ENCODE measurements around the gene NF1. TPM values are rescaled to one million over a fixed set of nuclear protein-coding genes. Genes with fewer than 3 reads are reported as not detected.
"Not testable (repeated sequence)": the region's sequence is repeated elsewhere in the genome, so short reads cannot be mapped to it uniquely, and the experiment has no call there.

NF1 gene
- total RNA-seq, 2 experiments from 2014 or later: 15.5 to 18.7 TPM

DNA sequence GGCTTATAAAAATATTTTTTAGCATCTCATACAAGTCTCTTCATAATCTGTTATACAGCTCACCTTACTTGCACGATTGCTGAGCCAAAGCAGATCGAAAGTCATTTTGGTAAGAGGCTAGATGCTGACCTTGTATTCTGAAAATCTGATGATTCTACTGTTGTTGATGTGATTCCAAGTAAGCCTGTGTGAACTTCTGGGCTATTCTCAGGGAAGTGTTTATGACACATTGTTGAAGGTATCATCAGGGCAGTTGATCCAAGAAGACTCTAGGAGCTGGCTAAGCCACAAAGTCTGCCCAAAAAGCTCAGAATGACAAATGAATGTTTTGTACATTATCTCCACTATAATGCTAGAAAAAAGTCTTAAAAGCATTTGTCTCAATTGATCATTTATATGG is 186.3 kb downstream of the NF1 start:
- no peak for ATAC-seq (ENCODE audit: poor library complexity)
- Histone ChIP-seq H3K27ac (ENCODE audit: low read depth in 1 of 2, low read length in 2 of 2) (no peak overlapping the region), H3K36me3 (ENCODE audit: insufficient read depth, low read length) (no peaks in the 10 kb centered on the region), H3K27me3 (ENCODE audit: control insufficient read depth in 1 of 2, insufficient read depth in 2 of 2, low read length in 2 of 2) (no peaks in the 10 kb centered on the region), H3K9me3 (ENCODE audit: control insufficient read depth in 1 of 2, insufficient read depth in 1 of 2, low read length in 2 of 2) (no peaks in the 10 kb centered on the region), H3K4me3 (ENCODE audit: low read length) (no peak overlapping the region), H3K4me1 (ENCODE audit: insufficient read depth, low read length) (no peaks in the 10 kb centered on the region)
- POLR2A ChIA-PET: no interaction called here
- no peaks in the 10 kb centered on the region for H3K4me1 Mint-ChIP-seq (ENCODE audit: low read depth)
- TF ChIP-seq, protein P1, sequence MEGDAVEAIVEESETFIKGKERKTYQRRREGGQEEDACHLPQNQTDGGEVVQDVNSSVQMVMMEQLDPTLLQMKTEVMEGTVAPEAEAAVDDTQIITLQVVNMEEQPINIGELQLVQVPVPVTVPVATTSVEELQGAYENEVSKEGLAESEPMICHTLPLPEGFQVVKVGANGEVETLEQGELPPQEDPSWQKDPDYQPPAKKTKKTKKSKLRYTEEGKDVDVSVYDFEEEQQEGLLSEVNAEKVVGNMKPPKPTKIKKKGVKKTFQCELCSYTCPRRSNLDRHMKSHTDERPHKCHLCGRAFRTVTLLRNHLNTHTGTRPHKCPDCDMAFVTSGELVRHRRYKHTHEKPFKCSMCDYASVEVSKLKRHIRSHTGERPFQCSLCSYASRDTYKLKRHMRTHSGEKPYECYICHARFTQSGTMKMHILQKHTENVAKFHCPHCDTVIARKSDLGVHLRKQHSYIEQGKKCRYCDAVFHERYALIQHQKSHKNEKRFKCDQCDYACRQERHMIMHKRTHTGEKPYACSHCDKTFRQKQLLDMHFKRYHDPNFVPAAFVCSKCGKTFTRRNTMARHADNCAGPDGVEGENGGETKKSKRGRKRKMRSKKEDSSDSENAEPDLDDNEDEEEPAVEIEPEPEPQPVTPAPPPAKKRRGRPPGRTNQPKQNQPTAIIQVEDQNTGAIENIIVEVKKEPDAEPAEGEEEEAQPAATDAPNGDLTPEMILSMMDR (IDR thresholded peaks at IDR 0.05): no peak
- intact Hi-C loops (cut with DNase I, micrococcal nuclease): no loop called here
- peaks cover 5% of the 10 kb centered on the region for H3K36me3 Mint-ChIP-seq (ENCODE audit: low read depth)
- no peak overlapping the region for H3K4me3 Mint-ChIP-seq
- no peaks in the 10 kb centered on the region for H3K9me3 Mint-ChIP-seq
- H3K27me3 Mint-ChIP-seq: no peaks in the 10 kb centered on the region
- no peak for DNase-seq
- H3K27ac Mint-ChIP-seq: no peak overlapping the region
- CTCF ChIA-PET: interaction anchor here (1.2 kb wide), 1 partner anchor 33 kb away, joined by 3 read pairs; the partner anchor contains the start of gene EVI2B

DNA sequence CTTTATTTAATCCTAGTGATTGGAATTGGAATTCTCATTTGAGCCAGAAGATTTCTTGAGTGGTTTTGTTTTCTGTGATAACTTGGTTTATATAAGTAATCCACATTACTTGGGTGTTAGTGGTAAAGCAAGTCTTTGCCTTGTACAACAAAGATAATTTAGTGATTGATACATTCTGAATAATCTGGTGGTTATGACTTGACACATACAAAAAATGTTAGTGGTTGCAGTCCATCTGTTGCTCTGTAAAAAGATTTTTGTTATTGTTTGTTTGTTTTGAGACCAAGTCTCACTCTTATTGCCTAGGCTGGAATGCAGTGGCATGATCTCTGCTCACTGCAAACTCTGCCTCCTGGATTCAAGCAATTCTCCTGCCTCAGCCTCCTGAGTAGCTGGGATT is 189.1 kb downstream of the NF1 start:
- H3K27ac Mint-ChIP-seq: no peak overlapping the region
- H3K4me3 Mint-ChIP-seq: no peak overlapping the region
- Histone ChIP-seq H3K9me3 (ENCODE audit: control insufficient read depth in 1 of 2, insufficient read depth in 1 of 2, low read length in 2 of 2) (no peaks in the 10 kb centered on the region), H3K27ac (ENCODE audit: low read depth in 1 of 2, low read length in 2 of 2) (no peak overlapping the region), H3K4me1 (ENCODE audit: insufficient read depth, low read length) (no peaks in the 10 kb centered on the region), H3K27me3 (ENCODE audit: control insufficient read depth in 1 of 2, insufficient read depth in 2 of 2, low read length in 2 of 2) (no peaks in the 10 kb centered on the region), H3K36me3 (ENCODE audit: insufficient read depth, low read length) (no peaks in the 10 kb centered on the region), H3K4me3 (ENCODE audit: low read length) (no peak overlapping the region)
- intact Hi-C loops (cut with DNase I, micrococcal nuclease): no loop called here
- DNase-seq (no peak), ATAC-seq (ENCODE audit: poor library complexity) (no peak)
- TF ChIP-seq, protein P1 (IDR thresholded peaks at IDR 0.05): no peak
- ChIA-PET POLR2A (no interaction called here), CTCF (no interaction called here)
- H3K4me1 Mint-ChIP-seq (ENCODE audit: low read depth): peaks cover 23% of the 10 kb centered on the region
- no peaks in the 10 kb centered on the region for H3K9me3 Mint-ChIP-seq
- H3K27me3 Mint-ChIP-seq: no peaks in the 10 kb centered on the region
- peaks cover 5% of the 10 kb centered on the region for H3K36me3 Mint-ChIP-seq (ENCODE audit: low read depth)

DNA sequence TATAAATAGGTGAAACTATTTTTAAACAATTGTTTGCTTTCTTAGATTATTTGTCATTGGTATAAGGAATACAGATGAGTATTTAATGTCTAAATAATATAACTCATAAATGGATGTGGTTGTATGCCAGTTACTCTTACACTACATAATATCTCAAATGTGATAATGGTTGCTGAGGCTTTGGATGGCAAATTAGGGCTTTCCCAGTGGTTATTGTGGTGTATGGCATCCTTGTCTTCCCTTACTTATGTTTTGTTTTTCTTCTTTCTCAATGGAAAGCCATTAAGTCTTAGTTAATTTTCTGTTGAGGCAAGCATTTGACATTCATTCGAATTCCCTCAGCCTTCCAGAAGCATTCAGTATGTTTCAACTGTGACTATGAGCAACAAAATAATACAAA is 191.8 kb downstream of the NF1 start:
- CTCF ChIA-PET: no interaction called here
- H3K36me3 Mint-ChIP-seq (ENCODE audit: low read depth): peaks cover 5% of the 10 kb centered on the region
- no peaks in the 10 kb centered on the region for H3K27me3 Mint-ChIP-seq

DNA sequence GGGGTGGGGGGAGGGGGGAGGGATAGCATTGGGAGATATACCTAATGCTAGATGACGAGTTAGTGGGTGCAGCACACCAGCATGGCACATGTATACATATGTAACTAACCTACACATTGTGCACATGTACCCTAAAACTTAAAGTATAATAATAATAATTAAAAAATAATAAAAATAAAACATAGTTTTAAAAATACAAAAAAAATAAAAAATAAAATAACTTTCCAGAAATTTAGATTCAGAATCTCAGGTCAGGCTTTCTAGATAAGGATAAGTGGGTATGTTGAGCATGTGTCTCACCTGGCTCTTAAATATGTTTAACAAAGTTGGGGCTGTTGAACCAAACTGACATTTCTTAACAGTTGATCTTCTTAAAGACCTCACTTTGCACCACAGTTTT is 193.2 kb downstream of the NF1 start:
- H3K36me3 Mint-ChIP-seq (ENCODE audit: low read depth); DNase-seq; POLR2A ChIA-PET; H3K9me3 Mint-ChIP-seq; H3K27ac ChIP-seq (ENCODE audit: low read depth in 1 of 2, low read length in 2 of 2); H3K36me3 ChIP-seq (ENCODE audit: insufficient read depth, low read length); H3K4me3 ChIP-seq (ENCODE audit: low read length); H3K27ac Mint-ChIP-seq; H3K27me3 Mint-ChIP-seq; H3K27me3 ChIP-seq (ENCODE audit: control insufficient read depth in 1 of 2, insufficient read depth in 2 of 2, low read length in 2 of 2); H3K4me3 Mint-ChIP-seq; H3K4me1 ChIP-seq (ENCODE audit: insufficient read depth, low read length); ATAC-seq (ENCODE audit: poor library complexity); intact Hi-C loops (cut with DNase I, micrococcal nuclease); H3K9me3 ChIP-seq (ENCODE audit: control insufficient read depth in 1 of 2, insufficient read depth in 1 of 2, low read length in 2 of 2): not testable (repeated sequence)
- CTCF ChIA-PET: interaction anchor here (0.6 kb wide), 1 partner anchor 1480 kb away, joined by 3 read pairs; no protein-coding TSS in a partner anchor
- peaks cover 38% of the 10 kb centered on the region for H3K4me1 Mint-ChIP-seq (ENCODE audit: low read depth)

More for the DNA sequence above, 191.8 kb downstream of the NF1 start:
- Histone ChIP-seq H3K27ac (ENCODE audit: low read depth in 1 of 2, low read length in 2 of 2) (no peak overlapping the region), H3K27me3 (ENCODE audit: control insufficient read depth in 1 of 2, insufficient read depth in 2 of 2, low read length in 2 of 2) (no peaks in the 10 kb centered on the region), H3K4me1 (ENCODE audit: insufficient read depth, low read length) (no peaks in the 10 kb centered on the region), H3K36me3 (ENCODE audit: insufficient read depth, low read length) (no peaks in the 10 kb centered on the region), H3K4me3 (ENCODE audit: low read length) (no peak overlapping the region), H3K9me3 (ENCODE audit: control insufficient read depth in 1 of 2, insufficient read depth in 1 of 2, low read length in 2 of 2) (no peaks in the 10 kb centered on the region)
- Mint-ChIP-seq H3K4me1 (ENCODE audit: low read depth) (peaks cover 38% of the 10 kb centered on the region), H3K27ac (no peak overlapping the region), H3K9me3 (no peaks in the 10 kb centered on the region), H3K4me3 (no peak overlapping the region)
- ATAC-seq (ENCODE audit: poor library complexity): no peak
- TF ChIP-seq, protein P1 (IDR thresholded peaks at IDR 0.05): no peak
- no peak for DNase-seq
- POLR2A ChIA-PET: no interaction called here
- intact Hi-C loops (cut with DNase I, micrococcal nuclease): no loop called here

Measured in CD4-positive, alpha-beta T cell (primary cell).